GM18502 (cell line): ENCODE data around the gene GAREM1.
"Not testable (repeated sequence)": the region's sequence is repeated elsewhere in the genome, so short reads cannot be mapped to it uniquely, and the experiment has no call there.

Source experiments
- ATAC-seq: cut with Tn5 transposase; IDR thresholded peaks from one replicate; pipeline ENCODE4 v1.9.1; 2021; ENCODE audit warnings: mild to moderate bottlenecking; ENCODE audit not compliant: unreplicated experiment, poor library complexity

GAREM1 gene

GRCh38 chr18:32372381-32373061 is 98.2 kb downstream of the GAREM1 start:
- no peak for ATAC-seq

DNA sequence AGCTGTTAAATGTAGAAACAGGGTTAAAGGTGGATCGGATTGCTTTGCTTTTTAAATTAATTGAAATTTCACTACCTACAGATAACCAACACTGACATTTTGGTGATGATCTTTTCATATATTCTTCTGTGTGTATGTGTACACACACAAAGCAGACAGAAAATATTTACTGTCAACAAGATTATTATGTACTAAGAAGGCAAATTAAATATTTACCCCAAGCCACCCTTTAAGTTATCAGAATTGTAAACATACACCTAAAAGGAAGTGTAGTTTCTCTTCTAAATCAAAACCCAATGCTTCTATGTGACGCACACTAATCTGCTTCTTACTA is 98.7 kb downstream of the GAREM1 start:
- no peak for ATAC-seq

DNA sequence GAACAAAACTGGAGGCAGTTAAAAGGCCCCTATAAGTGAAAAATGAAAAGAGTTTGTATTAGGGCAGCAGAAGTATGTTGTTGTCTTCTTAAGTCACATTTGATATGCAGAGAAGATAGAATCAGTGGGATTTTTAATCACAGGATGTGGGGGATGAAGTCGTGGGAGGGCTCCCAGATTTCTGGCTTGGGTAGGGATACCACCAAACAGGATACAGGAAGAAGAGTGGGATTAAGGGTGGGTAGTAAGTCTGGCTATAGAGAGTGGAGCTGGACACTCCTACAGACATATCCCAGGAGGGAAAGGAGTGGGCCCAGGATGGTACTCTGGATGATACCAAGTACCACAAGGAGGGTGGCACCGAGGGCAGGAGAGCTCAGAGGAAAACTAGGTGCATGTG is 99.3 kb downstream of the GAREM1 start:
- no peak for ATAC-seq

DNA sequence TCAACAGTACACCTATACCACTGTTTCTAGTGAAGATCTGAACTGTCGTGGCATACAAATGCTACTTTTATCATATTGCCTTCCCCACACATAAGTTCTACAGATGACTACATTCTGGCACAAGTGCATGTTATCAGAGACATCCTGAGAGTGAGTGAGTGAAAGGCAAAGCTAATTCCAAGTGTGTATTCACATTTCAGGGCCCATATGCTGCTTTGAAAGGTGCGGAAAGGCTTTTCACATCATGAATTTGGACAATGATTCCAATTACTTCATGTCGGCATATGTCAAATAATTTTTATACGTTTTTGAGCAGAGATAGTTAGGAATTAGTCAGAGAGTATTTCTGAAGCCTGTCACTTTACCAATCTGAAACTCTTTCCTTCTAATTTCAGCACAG is 101.7 kb downstream of the GAREM1 start:
- ATAC-seq, result no peak

GRCh38 chr18:32368170-32368569 is 102.5 kb downstream of the GAREM1 start:
- no peak for ATAC-seq

GRCh38 chr18:32366586-32367538 is 103.8 kb downstream of the GAREM1 start:
- no peak for ATAC-seq

DNA sequence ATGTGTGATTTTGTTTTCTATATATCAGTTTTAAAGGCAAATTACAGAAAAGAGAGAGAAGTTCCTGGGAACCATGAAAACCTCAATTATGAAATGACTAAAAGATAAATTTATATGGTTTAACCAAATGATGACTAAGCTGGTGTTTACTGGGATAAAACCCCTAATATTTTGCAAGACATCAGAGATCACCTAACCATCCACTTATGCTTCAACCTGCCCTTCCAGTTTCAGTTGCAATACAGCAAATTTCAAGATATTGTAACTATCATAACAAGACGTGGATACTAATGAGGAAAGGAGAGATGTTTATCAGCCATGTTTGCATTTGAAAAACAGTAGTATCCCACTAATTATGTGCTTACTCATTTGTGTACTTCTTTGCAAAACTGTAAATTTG is 108.2 kb downstream of the GAREM1 start:
- no peak for ATAC-seq

DNA sequence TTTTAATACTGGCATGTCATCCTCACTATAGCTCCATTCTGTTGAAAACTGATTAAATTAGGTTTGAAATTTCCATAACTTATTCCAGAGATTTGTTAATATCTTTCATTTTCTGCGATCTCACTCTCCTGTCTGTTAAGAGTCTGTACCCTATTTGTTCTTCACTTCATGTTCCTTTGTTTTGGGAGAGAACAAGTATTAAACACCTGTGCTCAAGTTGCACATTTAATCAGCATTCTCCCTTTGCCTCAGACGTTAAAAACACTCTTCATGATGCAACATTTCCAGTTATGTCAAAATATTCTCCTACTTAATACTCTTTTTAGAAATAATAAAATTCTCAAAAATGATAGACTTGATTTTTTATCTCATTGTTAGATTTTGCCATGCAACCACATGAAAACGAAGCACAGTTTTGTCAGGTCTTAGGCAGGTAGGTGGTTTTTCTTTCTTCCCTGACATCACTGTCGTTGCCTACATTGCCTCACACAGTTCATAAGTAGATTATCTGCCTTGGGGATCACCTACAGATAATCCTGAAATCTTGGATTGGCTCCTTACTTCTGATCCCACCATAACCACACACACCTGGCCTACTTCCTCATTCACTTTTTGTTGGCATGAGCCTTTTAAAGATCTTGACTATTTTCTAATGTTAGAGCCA is 109.9 kb downstream of the GAREM1 start:
- no peak for ATAC-seq

- no peak for ATAC-seq
Observed at GRCh38 chr18:32358529-32358928, 112.2 kb downstream of the GAREM1 start.

GRCh38 chr18:32358075-32358474 is 112.6 kb downstream of the GAREM1 start:
- no peak for ATAC-seq

DNA sequence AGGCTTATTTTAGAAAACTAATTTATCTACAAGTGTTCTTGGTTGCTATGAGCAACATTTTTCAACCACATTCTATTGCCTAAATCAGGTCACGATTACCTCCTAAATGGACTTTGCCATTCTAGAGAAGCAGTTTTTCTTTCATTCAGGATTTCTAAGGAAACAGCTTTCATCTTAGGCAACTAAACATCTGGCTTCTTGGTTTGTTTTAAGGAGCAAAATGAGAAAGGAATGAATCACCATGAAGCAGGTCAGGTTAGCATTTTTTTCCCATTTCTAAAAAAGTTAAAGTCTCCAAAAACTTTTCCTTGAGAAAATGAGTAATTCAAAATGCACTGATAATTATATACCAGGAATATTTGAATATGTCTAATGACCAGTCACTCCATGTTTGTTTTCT is 114.8 kb downstream of the GAREM1 start:
- no peak for ATAC-seq

DNA sequence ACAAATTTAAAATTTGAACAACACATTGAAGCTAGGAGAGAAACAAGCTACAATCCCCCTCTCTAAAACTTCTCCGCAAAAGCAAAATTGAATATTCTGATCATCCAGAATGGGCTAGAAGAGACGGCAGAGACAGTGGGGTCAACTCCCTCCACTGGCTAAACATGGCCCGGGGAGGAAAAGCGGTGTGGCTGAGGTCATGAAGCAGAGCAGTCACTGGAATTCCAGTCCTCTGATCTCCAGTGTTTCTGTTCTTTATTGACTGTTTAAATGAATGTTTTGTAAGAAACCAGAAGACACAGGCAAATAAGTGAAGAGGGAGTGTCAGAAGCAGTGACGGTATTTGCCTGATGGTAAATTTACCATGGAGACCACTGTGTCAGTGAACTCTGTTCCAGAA is 116.2 kb downstream of the GAREM1 start:
- no peak for ATAC-seq

DNA sequence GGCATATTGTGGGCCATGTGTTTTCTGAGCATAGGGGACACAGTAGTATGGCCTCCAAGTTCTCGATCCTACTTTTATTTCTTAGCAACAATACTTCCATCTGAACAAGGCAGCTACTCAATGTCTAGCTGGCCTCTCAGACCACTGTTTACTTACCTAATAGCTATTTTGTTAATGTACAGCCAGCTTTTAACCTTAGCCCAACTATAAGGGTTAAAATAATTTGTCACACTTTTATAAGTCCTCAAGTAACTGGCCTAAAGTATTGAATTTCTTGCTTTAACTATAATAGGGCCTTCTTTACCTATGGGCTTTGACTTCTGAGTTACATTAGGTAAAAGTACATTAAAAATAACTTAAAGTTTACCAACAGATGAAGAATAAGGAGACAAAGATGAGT is 117.4 kb downstream of the GAREM1 start:
- ATAC-seq, result no peak

DNA sequence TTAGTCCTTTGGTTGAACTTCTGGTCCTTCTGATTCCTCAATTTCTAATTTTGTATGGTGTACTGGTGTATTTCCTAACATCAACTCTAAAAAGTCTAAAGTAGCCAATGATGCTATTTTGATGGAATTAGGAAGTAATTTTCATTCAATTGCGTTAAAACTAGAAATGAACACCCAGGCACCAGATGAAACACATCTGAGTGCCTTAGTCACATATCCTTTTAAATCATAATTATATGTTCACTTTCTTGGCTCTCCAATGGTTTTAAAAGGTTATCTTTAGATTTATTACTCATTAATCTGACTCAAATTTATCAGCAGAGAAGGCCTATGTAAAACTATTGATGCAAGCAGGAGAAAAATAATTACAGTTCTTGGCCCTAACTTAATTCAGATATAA is 119.7 kb downstream of the GAREM1 start:
- ATAC-seq, result no peak

DNA sequence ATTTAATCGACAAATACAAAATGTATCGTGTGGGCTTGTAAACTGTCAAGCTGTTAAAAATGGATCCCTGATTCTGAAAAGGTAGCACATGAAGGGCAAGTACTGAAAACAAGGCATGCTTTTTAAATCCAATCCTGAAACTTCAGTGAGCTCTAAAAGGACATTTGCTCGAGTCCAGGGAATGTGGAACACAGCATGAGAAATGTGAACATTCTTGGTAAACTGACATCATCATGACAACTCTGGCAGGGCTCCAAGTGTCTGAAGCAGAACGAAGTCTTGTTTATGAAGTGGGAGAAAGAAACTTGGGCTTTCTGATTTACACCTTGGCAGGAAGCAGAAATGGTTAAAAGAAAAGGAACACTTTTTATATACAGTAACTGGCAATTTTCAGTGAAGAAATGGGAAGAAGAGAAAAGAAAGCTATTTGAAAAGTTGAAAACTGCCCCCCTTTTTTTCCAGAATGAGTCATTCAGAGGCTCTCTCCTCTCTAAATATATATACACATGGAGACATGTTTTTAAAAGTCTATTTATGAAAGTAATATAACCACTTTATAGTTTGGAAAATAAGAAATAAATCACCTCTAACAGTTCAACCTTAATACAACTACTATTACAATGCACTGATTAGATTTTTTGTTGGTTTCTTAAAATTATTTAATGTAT is 120.8 kb downstream of the GAREM1 start:
- no peak for ATAC-seq

- no peak for ATAC-seq
Observed at GRCh38 chr18:32346671-32347070, 124.0 kb downstream of the GAREM1 start.

- ATAC-seq, result no peak
Observed at GRCh38 chr18:32343634-32344033, 127.0 kb downstream of the GAREM1 start.

- ATAC-seq, result not testable (repeated sequence)
Observed at GRCh38 chr18:32341112-32341511, 129.6 kb downstream of the GAREM1 start.

DNA sequence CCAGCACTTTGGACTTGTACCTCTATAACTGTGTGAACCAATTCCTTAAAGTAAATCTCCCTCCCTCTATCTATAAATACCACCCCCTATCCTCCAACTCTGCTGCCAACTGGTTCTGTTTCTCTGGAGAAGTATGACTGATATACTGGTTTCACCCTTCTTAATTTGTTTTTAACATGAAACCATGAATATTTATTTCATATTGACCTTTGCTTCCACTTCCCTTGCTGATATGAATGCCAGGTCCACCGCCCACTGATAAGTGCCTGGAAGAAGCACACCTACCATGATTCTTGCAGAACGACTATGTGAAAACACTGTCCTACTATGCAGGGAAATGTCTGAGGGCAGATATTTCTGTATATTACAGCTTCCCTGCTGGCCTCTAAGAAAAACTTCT is 131.6 kb downstream of the GAREM1 start:
- no peak for ATAC-seq

- no peak for ATAC-seq
Observed at GRCh38 chr18:32337821-32338220, 132.9 kb downstream of the GAREM1 start.

DNA sequence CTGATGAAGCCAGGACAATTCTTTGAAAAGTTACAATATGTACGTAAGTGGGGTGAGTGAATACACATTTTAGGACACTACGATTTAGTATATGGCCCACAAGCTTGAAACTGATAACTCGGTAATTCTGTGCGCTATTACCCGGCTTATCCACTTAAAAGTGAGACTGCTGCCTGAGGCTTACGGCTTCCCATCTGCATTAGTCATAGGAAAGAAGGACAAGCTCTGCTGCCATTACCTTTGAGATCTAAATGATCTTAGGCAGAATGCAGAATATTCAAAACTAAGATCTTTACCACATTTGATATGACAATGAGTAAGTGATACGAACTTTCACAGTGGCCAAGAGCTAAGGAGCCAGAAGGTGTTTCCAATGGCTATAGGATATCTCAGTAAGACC is 133.3 kb downstream of the GAREM1 start:
- no peak for ATAC-seq
